Measurements from ENCODE around the gene NHSL2. TPM values are rescaled to one million over a fixed set of nuclear protein-coding genes. Genes with fewer than 3 reads are reported as not detected.

The NHSL2 gene
- total and polyA plus RNA-seq, 3 experiments from 2014 or later = 0.51 to 17.8 (median 1.1) TPM

DNA sequence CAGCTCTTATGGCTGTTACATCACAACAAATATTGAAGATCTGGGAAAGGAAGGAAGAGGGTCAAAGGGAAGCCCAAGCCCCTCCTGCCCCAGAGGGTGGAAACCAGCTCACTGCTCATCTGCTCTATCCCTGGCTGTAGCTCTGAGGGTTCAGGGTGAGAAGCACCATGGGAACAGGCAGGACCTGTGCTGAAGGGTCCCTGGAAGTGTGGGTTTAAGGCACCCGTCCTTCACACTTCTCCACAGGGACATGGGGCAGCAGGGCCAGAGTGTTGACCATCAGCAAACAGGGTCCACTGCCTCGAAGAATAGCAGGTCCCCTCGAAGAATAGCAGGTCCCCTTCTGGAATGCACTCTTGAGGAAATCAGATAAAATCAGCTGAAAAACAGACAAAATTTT, 216.7 kb downstream of the NHSL2 start:
- Histone ChIP-seq H3K27me3 (ENCODE audit: insufficient read depth, low read length, poor library complexity, severe bottlenecking) (no peaks in the 10 kb centered on the region), H3K9me3 (ENCODE audit: low read length) (no peaks in the 10 kb centered on the region), H3K36me3 (ENCODE audit: insufficient read depth, low read length) (no peaks in the 10 kb centered on the region), H3K27ac (ENCODE audit: low read depth, low read length) (no peak overlapping the region), H3K4me3 (ENCODE audit: low read length) (no peak overlapping the region), H3K4me1 (ENCODE audit: insufficient read depth, low read length) (peaks cover 27% of the 10 kb centered on the region)
- no peak overlapping the region for H3K27ac Mint-ChIP-seq
- no peak for DNase-seq
- ChIA-PET POLR2A (interaction anchor here (1.0 kb wide), 1 partner anchor 81 kb away, joined by 3 read pairs; no protein-coding TSS in a partner anchor), CTCF (interaction anchor here (1.7 to 9.9 kb wide), 4 partner anchors 26 to 128 kb away, joined by 4 to 135 read pairs (median 20); no protein-coding TSS in a partner anchor)
- no peak overlapping the region for H3K4me3 Mint-ChIP-seq
- H3K4me1 Mint-ChIP-seq = peaks cover 46 to 49% (median 47%) of the 10 kb centered on the region in 3 donors
- peaks cover 0 to 17% of the 10 kb centered on the region in 2 donors for H3K27me3 Mint-ChIP-seq
- H3K9me3 Mint-ChIP-seq = no peaks in the 10 kb centered on the region
- no peaks in the 10 kb centered on the region for H3K36me3 Mint-ChIP-seq

GRCh38 chrX:72128183-72128834, 217.7 kb downstream of the NHSL2 start:
- ChIA-PET CTCF (interaction anchor here (1.1 to 9.9 kb wide), 3 partner anchors 80 to 107 kb away, joined by 3 to 135 read pairs (median 5); no protein-coding TSS in a partner anchor), POLR2A (no interaction called here)
- Mint-ChIP-seq H3K36me3 (no peaks in the 10 kb centered on the region), H3K9me3 (no peaks in the 10 kb centered on the region), H3K4me3 (no peak overlapping the region), H3K27ac (peak overlapping the region in 2 of 8 donors; percentile 15 to 56), H3K4me1 (peaks cover 37 to 43% (median 40%) of the 10 kb centered on the region in 3 donors), H3K27me3 (peaks cover 0 to 11% of the 10 kb centered on the region in 2 donors)
- DNase-seq = no peak
- Histone ChIP-seq H3K4me1 (ENCODE audit: insufficient read depth, low read length) (peaks cover 17% of the 10 kb centered on the region), H3K9me3 (ENCODE audit: low read length) (no peaks in the 10 kb centered on the region), H3K27me3 (ENCODE audit: insufficient read depth, low read length, poor library complexity, severe bottlenecking) (no peaks in the 10 kb centered on the region), H3K36me3 (ENCODE audit: insufficient read depth, low read length) (no peaks in the 10 kb centered on the region), H3K27ac (ENCODE audit: low read depth, low read length) (no peak overlapping the region), H3K4me3 (ENCODE audit: low read length) (no peak overlapping the region)

GRCh38 chrX:72128881-72129280, 218.2 kb downstream of the NHSL2 start:
- no peak overlapping the region for H3K27ac ChIP-seq (ENCODE audit: low read depth, low read length)
- H3K9me3 ChIP-seq (ENCODE audit: low read length) = no peaks in the 10 kb centered on the region
- Mint-ChIP-seq H3K4me3 (peak overlapping the region in 2 of 7 donors; percentile 20 to 57), H3K27ac (peak overlapping the region in 3 of 8 donors; percentile 15 to 56 (median 26)), H3K9me3 (no peaks in the 10 kb centered on the region), H3K36me3 (no peaks in the 10 kb centered on the region), H3K27me3 (peaks cover 0 to 11% of the 10 kb centered on the region in 2 donors), H3K4me1 (peaks cover 31 to 37% (median 34%) of the 10 kb centered on the region in 3 donors)
- no peaks in the 10 kb centered on the region for H3K27me3 ChIP-seq (ENCODE audit: insufficient read depth, low read length, poor library complexity, severe bottlenecking)
- DNase-seq = peak in 1 of 5 donors; percentile 2
- peaks cover 14% of the 10 kb centered on the region for H3K4me1 ChIP-seq (ENCODE audit: insufficient read depth, low read length)
- CTCF ChIA-PET = interaction anchor here (1.1 to 9.9 kb wide), 2 partner anchors 80 to 107 kb away, joined by 3 to 135 read pairs; no protein-coding TSS in a partner anchor
- POLR2A ChIA-PET = no interaction called here
- H3K36me3 ChIP-seq (ENCODE audit: insufficient read depth, low read length) = no peaks in the 10 kb centered on the region
- no peak overlapping the region for H3K4me3 ChIP-seq (ENCODE audit: low read length)

GRCh38 chrX:72129661-72130060, 219.0 kb downstream of the NHSL2 start:
- ChIA-PET CTCF (interaction anchor here (0.8 to 9.9 kb wide), 3 partner anchors 24 to 131 kb away, joined by 3 to 135 read pairs (median 3); no protein-coding TSS in a partner anchor), POLR2A (no interaction called here)
- Histone ChIP-seq H3K27ac (ENCODE audit: low read depth, low read length) (no peak overlapping the region), H3K4me3 (ENCODE audit: low read length) (no peak overlapping the region), H3K4me1 (ENCODE audit: insufficient read depth, low read length) (peaks cover 14% of the 10 kb centered on the region), H3K9me3 (ENCODE audit: low read length) (no peaks in the 10 kb centered on the region), H3K36me3 (ENCODE audit: insufficient read depth, low read length) (no peaks in the 10 kb centered on the region), H3K27me3 (ENCODE audit: insufficient read depth, low read length, poor library complexity, severe bottlenecking) (no peaks in the 10 kb centered on the region)
- peak overlapping the region in 2 of 7 donors; percentile 39 to 57 for H3K4me3 Mint-ChIP-seq
- DNase-seq = no peak
- peak overlapping the region in 1 of 8 donors; percentile 15 for H3K27ac Mint-ChIP-seq
- peaks cover 0 to 8% of the 10 kb centered on the region in 2 donors for H3K27me3 Mint-ChIP-seq
- no peaks in the 10 kb centered on the region for H3K36me3 Mint-ChIP-seq
- H3K9me3 Mint-ChIP-seq = no peaks in the 10 kb centered on the region
- peaks cover 23 to 29% (median 26%) of the 10 kb centered on the region in 3 donors for H3K4me1 Mint-ChIP-seq

DNA sequence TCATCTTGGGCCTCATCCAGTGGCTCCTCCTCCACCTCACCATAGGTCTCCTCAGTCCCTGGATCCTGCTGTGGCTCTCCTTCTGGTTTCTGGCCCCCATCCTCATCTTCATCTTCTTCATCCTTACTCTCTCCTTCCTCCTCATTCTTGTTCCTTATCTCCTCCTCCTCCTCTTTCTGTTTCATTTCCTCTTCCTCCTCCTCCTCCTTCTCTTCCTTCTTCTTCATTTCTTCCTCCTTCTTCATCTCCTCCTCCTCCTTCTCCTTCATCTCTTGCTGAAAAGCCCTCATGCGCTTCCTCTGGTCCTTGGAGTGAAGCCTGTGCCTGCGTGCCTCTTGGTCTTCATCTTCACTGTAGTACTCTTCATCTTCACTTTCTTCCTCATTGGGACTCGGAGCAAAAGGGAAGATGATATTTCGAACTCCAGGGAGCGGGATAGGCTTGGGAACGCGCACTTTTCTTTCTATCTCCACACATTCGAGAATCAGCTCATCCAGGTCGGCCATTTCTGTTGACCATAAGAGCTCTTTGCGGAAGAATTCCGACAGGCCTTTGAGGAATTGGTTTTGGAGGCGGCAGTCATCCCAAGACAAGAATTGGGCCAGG, 219.6 kb downstream of the NHSL2 start:
- no peaks in the 10 kb centered on the region for H3K9me3 ChIP-seq (ENCODE audit: low read length)
- Mint-ChIP-seq H3K4me1 (peaks cover 17 to 23% (median 20%) of the 10 kb centered on the region in 3 donors), H3K4me3 (peak overlapping the region in 2 of 7 donors; percentile 3 to 40), H3K9me3 (no peaks in the 10 kb centered on the region), H3K36me3 (no peaks in the 10 kb centered on the region), H3K27me3 (peaks cover 0 to 10% of the 10 kb centered on the region in 2 donors), H3K27ac (peak overlapping the region in 1 of 8 donors; percentile 32)
- H3K27ac ChIP-seq (ENCODE audit: low read depth, low read length) = no peak overlapping the region
- no peaks in the 10 kb centered on the region for H3K27me3 ChIP-seq (ENCODE audit: insufficient read depth, low read length, poor library complexity, severe bottlenecking)
- peaks cover 13% of the 10 kb centered on the region for H3K4me1 ChIP-seq (ENCODE audit: insufficient read depth, low read length)
- no peak for DNase-seq
- POLR2A ChIA-PET = no interaction called here
- H3K4me3 ChIP-seq (ENCODE audit: low read length) = no peak overlapping the region
- no peaks in the 10 kb centered on the region for H3K36me3 ChIP-seq (ENCODE audit: insufficient read depth, low read length)
- CTCF ChIA-PET = interaction anchor here (1.4 to 9.9 kb wide), 3 partner anchors 61 to 131 kb away, joined by 3 to 135 read pairs (median 3); no protein-coding TSS in a partner anchor

GRCh38 chrX:72130762-72131250, 220.2 kb downstream of the NHSL2 start:
- DNase-seq = no peak
- Mint-ChIP-seq H3K27me3 (peaks cover 0 to 10% of the 10 kb centered on the region in 2 donors), H3K36me3 (no peaks in the 10 kb centered on the region), H3K4me1 (peaks cover 12 to 19% (median 15%) of the 10 kb centered on the region in 3 donors), H3K4me3 (peak overlapping the region in 6 of 7 donors; percentile 40 to 73 (median 66)), H3K27ac (peak overlapping the region in 3 of 8 donors; percentile 23 to 35 (median 32)), H3K9me3 (no peaks in the 10 kb centered on the region)
- Histone ChIP-seq H3K4me3 (ENCODE audit: low read length) (no peak overlapping the region), H3K4me1 (ENCODE audit: insufficient read depth, low read length) (peaks cover 7% of the 10 kb centered on the region), H3K9me3 (ENCODE audit: low read length) (no peaks in the 10 kb centered on the region), H3K27me3 (ENCODE audit: insufficient read depth, low read length, poor library complexity, severe bottlenecking) (no peaks in the 10 kb centered on the region), H3K36me3 (ENCODE audit: insufficient read depth, low read length) (no peaks in the 10 kb centered on the region), H3K27ac (ENCODE audit: low read depth, low read length) (no peak overlapping the region)
- POLR2A ChIA-PET = interaction anchor here (0.5 to 1.6 kb wide), 3 partner anchors 50 to 134 kb away, joined by 3 to 10 read pairs (median 4); no protein-coding TSS in a partner anchor
- CTCF ChIA-PET = interaction anchor here (1.4 to 9.9 kb wide), 4 partner anchors 62 to 132 kb away, joined by 3 to 135 read pairs (median 8); no protein-coding TSS in a partner anchor

GRCh38 chrX:72131317-72132294, 221.0 kb downstream of the NHSL2 start, which contains the start of gene RTL5:
Gene RTL5 (minus strand): TSS chrX:72131915.
- Histone ChIP-seq H3K4me3 (ENCODE audit: low read length) (peak within 1 kb of the TSS; percentile 41), H3K27ac (ENCODE audit: low read depth, low read length) (no peak within 1 kb of the TSS), H3K9me3 (ENCODE audit: low read length) (no peaks in the 10 kb centered on the region), H3K36me3 (ENCODE audit: insufficient read depth, low read length) (no peaks in the 10 kb centered on the region), H3K27me3 (ENCODE audit: insufficient read depth, low read length, poor library complexity, severe bottlenecking) (no peaks in the 10 kb centered on the region), H3K4me1 (ENCODE audit: insufficient read depth, low read length) (no peaks in the 10 kb centered on the region)
- DNase-seq = peak; percentile 33 to 81 (median 55)
- CTCF ChIA-PET = interaction anchor here (0.7 to 9.9 kb wide), 6 partner anchors 12 to 133 kb away, joined by 3 to 135 read pairs (median 4); no protein-coding TSS in a partner anchor
- peaks cover 0 to 12% of the 10 kb centered on the region in 2 donors for H3K27me3 Mint-ChIP-seq
- H3K4me1 Mint-ChIP-seq = peaks cover 7 to 14% (median 10%) of the 10 kb centered on the region in 3 donors
- H3K27ac Mint-ChIP-seq = peak within 1 kb of the TSS; percentile 32 to 93 (median 74)
- peak within 1 kb of the TSS; percentile 65 to 89 (median 81) for H3K4me3 Mint-ChIP-seq
- no peaks in the 10 kb centered on the region for H3K36me3 Mint-ChIP-seq
- POLR2A ChIA-PET = interaction anchor here (0.5 to 1.6 kb wide), 6 partner anchors 13 to 145 kb away, joined by 3 to 10 read pairs (median 4); partner anchors contain the start of gene RPS4X
- no peaks in the 10 kb centered on the region for H3K9me3 Mint-ChIP-seq

Measured in CD8-positive, alpha-beta memory T cell (primary cell).